ENCODE results near the gene CPT2. TPM values are rescaled to one million over a fixed set of nuclear protein-coding genes. Genes with fewer than 3 reads are reported as not detected.
A peak's percentile ranks its signal among the peaks of the same experiment; 100 is the strongest.

CPT2 gene
- total and polyA plus RNA-seq, 2 of the 13 experiments (the other 11 are each of a cell fraction or from before 2014, with no cell fraction given): 12.6 to 14.6 TPM

- TF ChIP-seq, protein P1, sequence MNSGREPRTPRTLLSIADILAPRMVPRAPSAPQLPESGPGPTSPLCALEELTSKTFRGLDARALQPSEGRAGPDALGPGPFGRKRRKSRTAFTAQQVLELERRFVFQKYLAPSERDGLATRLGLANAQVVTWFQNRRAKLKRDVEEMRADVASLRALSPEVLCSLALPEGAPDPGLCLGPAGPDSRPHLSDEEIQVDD (CRISPR knock-in tag; IDR thresholded peaks at IDR 0.05; ENCODE audit: borderline replicate concordance): no peak
- TF ChIP-seq ZNF776 (CRISPR knock-in tag; IDR thresholded peaks at IDR 0.05) (no peak), ZSCAN31 (CRISPR knock-in tag; IDR thresholded peaks at IDR 0.05; ENCODE audit: low read depth) (peak; percentile 55; the same call in 1 of the 2 replicates), GATAD1 (CRISPR knock-in tag; IDR thresholded peaks at IDR 0.05) (0 out of 2 replicates have a peak, but pooled peaks have one; percentile 10), HNRNPLL (IDR thresholded peaks at IDR 0.05; ENCODE audit: low read depth, low read length, poor library complexity, severe bottlenecking) (no peak), ZNF260 (CRISPR knock-in tag; IDR thresholded peaks at IDR 0.05; ENCODE audit: borderline replicate concordance, low read depth) (no peak), ZFY (CRISPR knock-in tag; IDR thresholded peaks at IDR 0.05) (peak; percentile 49), ATF3 (CRISPR knock-in tag; IDR thresholded peaks at IDR 0.05) (no peak), ZNF207 (IDR thresholded peaks at IDR 0.05; ENCODE audit: borderline replicate concordance) (no peak), THAP7 (CRISPR knock-in tag; IDR thresholded peaks at IDR 0.05) (no peak), JUND (CRISPR knock-in tag; IDR thresholded peaks at IDR 0.05) (peak; percentile 26), NONO (IDR thresholded peaks at IDR 0.05) (no peak), NONO (CRISPR knock-in tag; conservative IDR thresholded peaks at IDR 0.05) (peak; percentile 79), NR2C2 (CRISPR knock-in tag; IDR thresholded peaks at IDR 0.05; ENCODE audit: borderline replicate concordance) (peak; percentile 81; the same call in 1 of the 2 replicates), ZNF572 (CRISPR knock-in tag; IDR thresholded peaks at IDR 0.05) (no peak), CCAR2 (optimal IDR thresholded peaks at IDR 0.05; ENCODE audit: low read depth, low read length) (peak; percentile 84), ZBTB39 (CRISPR knock-in tag; IDR thresholded peaks at IDR 0.05) (peak; percentile 81; the same call in 1 of the 2 replicates), TFAP4 (IDR thresholded peaks at IDR 0.05; ENCODE audit: borderline replicate concordance, low read depth) (peak; percentile 63; the same call in 1 of the 2 replicates), DRAP1 (CRISPR knock-in tag; IDR thresholded peaks at IDR 0.05) (peak; percentile 69), TCF12 (IDR thresholded peaks at IDR 0.05) (no peak), TCF12 (CRISPR knock-in tag; IDR thresholded peaks at IDR 0.05) (peak; percentile 79), ZMYM4 (CRISPR knock-in tag; IDR thresholded peaks at IDR 0.05) (peak; percentile 84)
- TF ChIP-seq, protein P2, sequence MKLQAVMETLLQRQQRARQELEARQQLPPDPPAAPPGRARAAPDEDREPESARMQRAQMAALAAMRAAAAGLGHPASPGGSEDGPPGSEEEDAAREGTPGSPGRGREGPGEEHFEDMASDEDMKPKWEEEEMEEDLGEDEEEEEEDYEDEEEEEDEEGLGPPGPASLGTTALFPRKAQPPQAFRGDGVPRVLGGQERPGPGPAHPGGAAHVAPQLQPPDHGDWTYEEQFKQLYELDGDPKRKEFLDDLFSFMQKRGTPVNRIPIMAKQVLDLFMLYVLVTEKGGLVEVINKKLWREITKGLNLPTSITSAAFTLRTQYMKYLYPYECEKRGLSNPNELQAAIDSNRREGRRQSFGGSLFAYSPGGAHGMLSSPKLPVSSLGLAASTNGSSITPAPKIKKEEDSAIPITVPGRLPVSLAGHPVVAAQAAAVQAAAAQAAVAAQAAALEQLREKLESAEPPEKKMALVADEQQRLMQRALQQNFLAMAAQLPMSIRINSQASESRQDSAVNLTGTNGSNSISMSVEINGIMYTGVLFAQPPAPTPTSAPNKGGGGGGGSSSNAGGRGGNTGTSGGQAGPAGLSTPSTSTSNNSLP (IDR thresholded peaks at IDR 0.05; ENCODE audit: low read depth, low read length): peak; percentile 91
Observed at GRCh38 chr1:53183095-53183990, 13.3 kb upstream of the CPT2 start (continued).
